Uterus (tissue), 4 donors: ENCODE results near the gene ZNF513. TPM values are rescaled to one million over a fixed set of nuclear protein-coding genes. Genes with fewer than 3 reads are reported as not detected.

ENCODE experiments used
- DNase-seq, 2 donors: peaks; one replicate each; pipeline ENCODE4 v3.0.0-alpha.2; 2019 to 2020
- H3K27ac ChIP-seq, 2 donors: fragments of 200-600 bp; sonication (generic); 1 replicate in 1 of 2; 2 replicates in 1 of 2; pipeline ENCODE4 v1.5.1; 2016 to 2018
- H3K27me3 ChIP-seq, 2 donors: fragments of 200-600 bp; sonication (generic); one replicate each; pipeline ENCODE4 v1.5.1; 2018 to 2019; ENCODE audit warnings: control low read depth in 1 of 2
- H3K36me3 ChIP-seq, 2 donors: fragments of 200-600 bp; sonication (generic); one replicate each; pipeline ENCODE4 v1.5.1; 2019; ENCODE audit warnings: control low read depth in 1 of 2
- H3K4me1 ChIP-seq, 2 donors: fragments of 200-600 bp; sonication (generic); one replicate each; pipeline ENCODE4 v1.5.1; 2018 to 2019; ENCODE audit warnings: control low read depth in 1 of 2
- H3K4me3 ChIP-seq, 2 donors: fragments of 200-600 bp; sonication (generic); 1 replicate in 1 of 2; 2 replicates in 1 of 2; pipeline ENCODE4 v1.5.1; 2018 to 2019; ENCODE audit warnings: mild to moderate bottlenecking in 1 of 2
- H3K9me3 ChIP-seq, 2 donors: fragments of 200-600 bp; sonication (generic); one replicate each; pipeline ENCODE4 v1.5.1; 2019; ENCODE audit warnings: control low read depth in 1 of 2
- CTCF ChIP-seq, 4 experiments: fragments of 200-600 bp in 2 of 4; fragments of 450-650 bp in 2 of 4; sonication (generic) in 2 of 4; IDR thresholded peaks; one replicate each; pipeline ENCODE4 v1.5.1; 2016 to 2019; ENCODE audit warnings: antibody characterized with exemption in 4 of 4, mild to moderate bottlenecking in 2 of 4, moderate library complexity in 1 of 4
- POLR2A ChIP-seq, 2 donors: fragments of 450-650 bp; IDR thresholded peaks; one replicate each; pipeline ENCODE4 v1.6.1; 2016; ENCODE audit warnings: antibody characterized with exemption in 2 of 2, mild to moderate bottlenecking in 1 of 2, moderate library complexity in 1 of 2
- intact Hi-C: fragments of 100-400 bp; cut with DNase I; formaldehyde crosslinking; loops from one replicate; pipeline ENCODE4 v1.15.1; 2023; ENCODE audit warnings: low total_unique reads
- total RNA-seq, 4 donors: library from RNA; depleted of rRNA in 3 of 4; stranded (reverse); fragments of >200 nt in 3 of 4; gene quantifications; one replicate each; pipeline versions ENCODE4 v1.1.0 to v1.2.4, GENCODE V29; 2014 to 2023
- donor health status: DM: yes; HTN: yes; CAD: no.

The ZNF513 gene
- total RNA-seq, 4 donors from 2014 or later: 0.88 to 16.1 (median 12.0) TPM

GRCh38 chr2:27398962-27399361 lies 18.4 kb upstream of the ZNF513 start:
- no peak for DNase-seq
- TF ChIP-seq POLR2A (IDR thresholded peaks at IDR 0.05): no peak
- no peak for TF ChIP-seq CTCF (IDR thresholded peaks at IDR 0.05)

DNA sequence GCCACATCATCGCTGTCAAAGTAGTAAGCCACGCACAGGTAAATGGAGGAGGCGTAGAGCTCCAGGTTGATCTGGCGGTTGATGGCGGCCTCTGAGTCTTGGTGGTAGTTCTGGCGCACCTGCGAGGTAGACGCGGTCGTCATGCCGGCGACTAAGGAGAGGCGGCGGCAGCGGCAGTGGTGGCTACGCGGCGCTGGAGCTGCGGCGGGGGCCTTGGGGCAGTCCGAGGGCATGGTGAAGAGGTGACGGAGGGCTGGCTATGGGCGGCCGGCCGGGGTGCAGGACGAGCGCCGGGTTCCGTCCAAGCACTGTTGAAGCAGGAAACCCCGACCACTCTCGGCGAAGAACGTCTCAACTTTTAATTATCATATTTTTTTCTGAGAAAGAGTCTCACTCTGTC lies 12.7 kb upstream of the ZNF513 start:
- Histone ChIP-seq H3K27ac (no peak overlapping the region), H3K36me3 (no peaks in the 10 kb centered on the region), H3K27me3 (no peaks in the 10 kb centered on the region), H3K9me3 (no peaks in the 10 kb centered on the region), H3K4me3 (no peak overlapping the region), H3K4me1 (no peaks in the 10 kb centered on the region)
- TF ChIP-seq POLR2A (IDR thresholded peaks at IDR 0.05) (no peak), CTCF (IDR thresholded peaks at IDR 0.05) (no peak)
- intact Hi-C loops: no loop called here
- no peak for DNase-seq

More at GRCh38 chr2:27398962-27399361, 18.4 kb upstream of the ZNF513 start:
- intact Hi-C loops: no loop called here
- H3K36me3 ChIP-seq: no peaks in the 10 kb centered on the region
- H3K4me1 ChIP-seq: no peaks in the 10 kb centered on the region
- H3K9me3 ChIP-seq: no peaks in the 10 kb centered on the region
- H3K27me3 ChIP-seq: no peaks in the 10 kb centered on the region
- H3K27ac ChIP-seq: no peak overlapping the region
- no peak overlapping the region for H3K4me3 ChIP-seq

- H3K4me3 ChIP-seq: no peak overlapping the region
- no peaks in the 10 kb centered on the region for H3K4me1 ChIP-seq
- H3K27ac ChIP-seq: no peak overlapping the region
- TF ChIP-seq CTCF (IDR thresholded peaks at IDR 0.05) (no peak), POLR2A (IDR thresholded peaks at IDR 0.05) (no peak)
- no peak for DNase-seq
- H3K9me3 ChIP-seq: no peaks in the 10 kb centered on the region
- no peaks in the 10 kb centered on the region for H3K36me3 ChIP-seq
- no peaks in the 10 kb centered on the region for H3K27me3 ChIP-seq
- intact Hi-C loops: no loop called here
Measured at GRCh38 chr2:27390822-27391679, 10.5 kb upstream of the ZNF513 start.

- intact Hi-C loops: no loop called here
- DNase-seq: no peak
- Histone ChIP-seq H3K4me1 (no peaks in the 10 kb centered on the region), H3K4me3 (no peak overlapping the region), H3K36me3 (no peaks in the 10 kb centered on the region), H3K27ac (peak overlapping the region in 1 of 2 donors; percentile 82), H3K9me3 (no peaks in the 10 kb centered on the region), H3K27me3 (no peaks in the 10 kb centered on the region)
- TF ChIP-seq POLR2A (IDR thresholded peaks at IDR 0.05): no peak
- no peak for TF ChIP-seq CTCF (IDR thresholded peaks at IDR 0.05)
Measured at GRCh38 chr2:27381577-27382181, 1.1 kb upstream of the ZNF513 start.
